Measurements from ENCODE around the gene BAIAP2.

GRCh38 chr17:81106716-81107115 is 71.8 kb downstream of the BAIAP2 start:
- TF ChIP-seq TOX (CRISPR knock-in tag; IDR thresholded peaks at IDR 0.05; ENCODE audit: borderline replicate concordance) (no peak), CSDC2 (CRISPR knock-in tag; IDR thresholded peaks at IDR 0.05) (no peak), POU6F1 (CRISPR knock-in tag; IDR thresholded peaks at IDR 0.05; ENCODE audit: borderline replicate concordance, low read depth) (no peak), TSHZ2 (CRISPR knock-in tag; IDR thresholded peaks at IDR 0.05) (no peak), CSRNP3 (CRISPR knock-in tag; IDR thresholded peaks at IDR 0.05) (no peak), ZFP30 (CRISPR knock-in tag; IDR thresholded peaks at IDR 0.05) (no peak), ZNF565 (CRISPR knock-in tag; conservative IDR thresholded peaks at IDR 0.05; ENCODE audit: low read depth) (no peak), ESRRG (CRISPR knock-in tag; IDR thresholded peaks at IDR 0.05) (no peak), PATZ1 (CRISPR knock-in tag; IDR thresholded peaks at IDR 0.05; ENCODE audit: borderline replicate concordance) (no peak), RARB (CRISPR knock-in tag; IDR thresholded peaks at IDR 0.05) (no peak), CREB5 (CRISPR knock-in tag; IDR thresholded peaks at IDR 0.05; ENCODE audit: low read depth) (no peak), ZC3H10 (CRISPR knock-in tag; IDR thresholded peaks at IDR 0.05) (no peak)
